Measurements from ENCODE around the gene ZNF583. TPM values are rescaled to one million over a fixed set of nuclear protein-coding genes. Genes with fewer than 3 reads are reported as not detected.

ZNF583 gene
- total RNA-seq, 1 donor = 9.1 TPM

- DNase-seq (ENCODE audit: low read depth) = no peak
- TF ChIP-seq CTCF (IDR thresholded peaks at IDR 0.05; ENCODE audit: insufficient read depth, low read depth, low read length) = no peak
- H3K4me3 ChIP-seq (ENCODE audit: low read depth, low read length) = no peak overlapping the region
These were observed 70.2 kb downstream of the ZNF583 start for GRCh38 chr19:56474308-56474707.

- H3K4me3 ChIP-seq (ENCODE audit: low read depth, low read length) = no peak overlapping the region
- no peak for DNase-seq (ENCODE audit: low read depth)
- TF ChIP-seq CTCF (IDR thresholded peaks at IDR 0.05; ENCODE audit: insufficient read depth, low read depth, low read length) = no peak
These were observed 72.0 kb downstream of the ZNF583 start for GRCh38 chr19:56476093-56476492.

Other genes with a start within 250 kb of the ZNF583 start
- not detected in 2 replicates for gene GALP, start 228.3 kb upstream of the ZNF583 start, total RNA-seq
- not detected in 2 replicates for gene ZSCAN5B, start 206.5 kb upstream of the ZNF583 start, total RNA-seq
- not detected in 2 replicates for gene ZSCAN5C, start 202.1 kb upstream of the ZNF583 start, total RNA-seq
- gene EDDM13, start 131.6 kb upstream of the ZNF583 start, total RNA-seq = not detected in 2 replicates
- gene ZSCAN5A, start 89.5 kb upstream of the ZNF583 start, total RNA-seq = 6.5 and 8.4 TPM in 2 replicates
- 2.3 and 2.6 TPM in 2 replicates for gene ZNF582, start 10.8 kb upstream of the ZNF583 start, total RNA-seq
- gene ZNF667, start 73.0 kb downstream of the ZNF583 start, total RNA-seq = 0.97 and 2.6 TPM in 2 replicates
- 1.9 and 3.9 TPM in 2 replicates for gene ZNF471, start 103.5 kb downstream of the ZNF583 start, total RNA-seq
- gene ZFP28, start 134.6 kb downstream of the ZNF583 start, total RNA-seq = 6.1 and 12.1 TPM in 2 replicates
- gene ZNF470, start 163.1 kb downstream of the ZNF583 start, total RNA-seq = 2.6 and 3.9 TPM in 2 replicates
- 8.2 and 8.4 TPM in 2 replicates for gene ZNF71, start 191.0 kb downstream of the ZNF583 start, total RNA-seq
- gene SMIM17, start 238.8 kb downstream of the ZNF583 start, total RNA-seq = 0.43 TPM in 1 of 2 replicates, not detected in the other